ENCODE data around the gene ELFN1. TPM values are rescaled to one million over a fixed set of nuclear protein-coding genes. Genes with fewer than 3 reads are reported as not detected.

The ELFN1 gene
- total RNA-seq, 2 donors from 2014 or later, result 0.33 to 1.3 TPM

DNA sequence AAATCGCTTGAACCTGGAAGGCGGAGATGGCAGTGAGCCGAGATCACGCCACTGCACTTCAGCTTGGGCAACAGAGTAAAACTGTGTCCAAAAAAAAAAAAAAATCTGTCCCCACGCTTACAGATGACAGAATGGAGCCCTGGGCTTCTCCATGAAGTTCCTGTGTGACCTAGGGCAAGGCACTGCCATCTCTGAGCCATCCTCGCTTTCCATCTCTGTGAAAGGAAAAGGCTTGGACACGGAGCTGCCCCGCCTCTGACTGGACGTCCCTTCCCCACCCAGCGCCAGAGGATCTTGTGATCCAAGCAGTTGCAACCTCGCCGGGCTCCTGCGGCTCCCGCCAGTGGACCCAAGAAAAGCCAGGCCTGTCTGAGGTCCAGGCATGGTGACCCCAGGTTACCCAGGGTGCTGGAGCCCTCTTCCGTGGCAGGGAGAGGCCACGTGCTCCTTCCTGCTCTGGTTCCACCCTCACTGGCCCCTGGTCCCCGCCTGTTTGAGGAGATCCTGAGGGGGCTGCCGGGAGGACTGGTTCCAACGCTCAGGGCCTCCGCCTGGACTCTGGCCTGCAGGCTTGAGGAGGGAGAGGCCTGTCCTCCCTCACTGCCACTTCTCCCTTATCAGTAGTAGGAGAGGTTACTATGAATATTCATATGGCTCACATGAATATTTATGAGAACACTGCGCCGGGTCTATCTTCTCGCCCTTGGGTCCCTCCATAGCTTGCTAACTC is 25.6 kb upstream of the ELFN1 start:
- Histone ChIP-seq H3K27me3 (peaks cover 0 to 12% of the 10 kb centered on the region in 2 donors), H3K27ac (no peak overlapping the region), H3K36me3 (replicated peaks in 1 of 2; ENCODE audit: insufficient read depth in 1 of 2, low read depth in 2 of 2) (no peaks in the 10 kb centered on the region), H3K4me3 (no peak overlapping the region), H3K9me3 (no peaks in the 10 kb centered on the region), H3K4me1 (peaks cover 11% of the 10 kb centered on the region)
- ATAC-seq (no peak), DNase-seq (no peak)
- 75 to 83% methylated on average over 12 to 23 of the region's 23 CpGs for WGBS, 2 donors
- TF ChIP-seq POLR2A (IDR thresholded peaks at IDR 0.05), result no peak
- TF ChIP-seq, protein P1, sequence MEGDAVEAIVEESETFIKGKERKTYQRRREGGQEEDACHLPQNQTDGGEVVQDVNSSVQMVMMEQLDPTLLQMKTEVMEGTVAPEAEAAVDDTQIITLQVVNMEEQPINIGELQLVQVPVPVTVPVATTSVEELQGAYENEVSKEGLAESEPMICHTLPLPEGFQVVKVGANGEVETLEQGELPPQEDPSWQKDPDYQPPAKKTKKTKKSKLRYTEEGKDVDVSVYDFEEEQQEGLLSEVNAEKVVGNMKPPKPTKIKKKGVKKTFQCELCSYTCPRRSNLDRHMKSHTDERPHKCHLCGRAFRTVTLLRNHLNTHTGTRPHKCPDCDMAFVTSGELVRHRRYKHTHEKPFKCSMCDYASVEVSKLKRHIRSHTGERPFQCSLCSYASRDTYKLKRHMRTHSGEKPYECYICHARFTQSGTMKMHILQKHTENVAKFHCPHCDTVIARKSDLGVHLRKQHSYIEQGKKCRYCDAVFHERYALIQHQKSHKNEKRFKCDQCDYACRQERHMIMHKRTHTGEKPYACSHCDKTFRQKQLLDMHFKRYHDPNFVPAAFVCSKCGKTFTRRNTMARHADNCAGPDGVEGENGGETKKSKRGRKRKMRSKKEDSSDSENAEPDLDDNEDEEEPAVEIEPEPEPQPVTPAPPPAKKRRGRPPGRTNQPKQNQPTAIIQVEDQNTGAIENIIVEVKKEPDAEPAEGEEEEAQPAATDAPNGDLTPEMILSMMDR (IDR thresholded peaks at IDR 0.05), result no peak
- intact Hi-C loops (cut with DNase I), result no loop called here

- no peak for TF ChIP-seq POLR2A (IDR thresholded peaks at IDR 0.05)
- TF ChIP-seq, protein P1 (IDR thresholded peaks at IDR 0.05), result no peak
- Histone ChIP-seq H3K27me3 (peaks cover 0 to 17% of the 10 kb centered on the region in 2 donors), H3K4me3 (no peak overlapping the region), H3K36me3 (replicated peaks in 1 of 2; ENCODE audit: insufficient read depth in 1 of 2, low read depth in 2 of 2) (no peaks in the 10 kb centered on the region), H3K4me1 (peaks cover 11% of the 10 kb centered on the region), H3K9me3 (no peaks in the 10 kb centered on the region), H3K27ac (no peak overlapping the region)
- DNase-seq (no peak), ATAC-seq (no peak)
- intact Hi-C loops (cut with DNase I), result no loop called here
- 71 to 72% methylated on average over 11 of the region's 11 CpGs for WGBS, 2 donors
Measured at GRCh38 chr7:1645071-1645409, 25.0 kb upstream of the ELFN1 start.

- intact Hi-C loops (cut with DNase I), result no loop called here
- Histone ChIP-seq H3K27me3 (peaks cover 0 to 22% of the 10 kb centered on the region in 2 donors), H3K9me3 (no peaks in the 10 kb centered on the region), H3K27ac (no peak overlapping the region), H3K36me3 (replicated peaks in 1 of 2; ENCODE audit: insufficient read depth in 1 of 2, low read depth in 2 of 2) (no peaks in the 10 kb centered on the region), H3K4me3 (no peak overlapping the region), H3K4me1 (peaks cover 11% of the 10 kb centered on the region)
- DNase-seq (no peak), ATAC-seq (no peak)
- TF ChIP-seq, protein P1 (IDR thresholded peaks at IDR 0.05), result no peak
- no peak for TF ChIP-seq POLR2A (IDR thresholded peaks at IDR 0.05)
- 77 to 80% methylated on average over 8 to 13 of the region's 13 CpGs for WGBS, 2 donors
Measured at GRCh38 chr7:1645476-1645875, 24.6 kb upstream of the ELFN1 start.

DNA sequence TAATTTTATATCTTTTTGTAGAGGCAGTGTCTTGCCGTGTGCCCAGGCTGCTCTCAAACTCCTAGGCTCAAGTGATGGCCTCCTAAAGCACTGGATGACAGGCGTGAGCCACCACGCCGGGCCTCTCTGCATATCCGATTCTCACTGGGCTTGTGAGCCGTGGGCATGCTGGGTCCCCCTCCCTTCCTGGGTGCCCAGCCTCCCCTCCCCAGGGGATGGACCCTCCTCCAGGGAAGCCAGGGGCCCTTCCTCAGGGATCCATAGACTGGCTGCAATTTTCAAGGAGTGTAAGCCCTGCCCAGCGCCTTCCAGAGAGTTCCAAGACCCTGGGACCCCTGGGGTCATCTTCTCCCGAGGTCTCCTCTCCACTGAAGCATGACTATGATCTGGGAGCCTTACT is 23.7 kb upstream of the ELFN1 start:
- DNase-seq, result no peak
- no peak for TF ChIP-seq POLR2A (IDR thresholded peaks at IDR 0.05)
- TF ChIP-seq, protein P1 (IDR thresholded peaks at IDR 0.05), result no peak
- no peaks in the 10 kb centered on the region for H3K36me3 ChIP-seq (replicated peaks in 1 of 2; ENCODE audit: insufficient read depth in 1 of 2, low read depth in 2 of 2)
- peaks cover 11% of the 10 kb centered on the region for H3K4me1 ChIP-seq
- H3K27ac ChIP-seq, result no peak overlapping the region
- no peak overlapping the region for H3K4me3 ChIP-seq
- intact Hi-C loops (cut with DNase I), result no loop called here
- peaks cover 0 to 22% of the 10 kb centered on the region in 2 donors for H3K27me3 ChIP-seq
- WGBS, 2 donors, result 72 to 74% methylated on average over 6 to 8 of the region's 8 CpGs
- no peaks in the 10 kb centered on the region for H3K9me3 ChIP-seq
- no peak for ATAC-seq

Data from body of pancreas (tissue), 4 donors.